GM19397 (cell line): ENCODE data around the gene ADAMTS17.

Experiments
- ATAC-seq: cut with Tn5 transposase; IDR thresholded peaks from one replicate; pipeline ENCODE4 v1.9.1; 2021; ENCODE audit warnings: mild to moderate bottlenecking, moderate library complexity; ENCODE audit not compliant: unreplicated experiment

The ADAMTS17 gene

GRCh38 chr15:100057281-100057680, 284.5 kb downstream of the ADAMTS17 start:
- ATAC-seq = no peak

- ATAC-seq = no peak
Measured at GRCh38 chr15:100056411-100057072, 285.2 kb downstream of the ADAMTS17 start.

GRCh38 chr15:100055821-100056220, 286.0 kb downstream of the ADAMTS17 start:
- no peak for ATAC-seq

GRCh38 chr15:100054539-100054938, 287.2 kb downstream of the ADAMTS17 start:
- ATAC-seq = no peak

- no peak for ATAC-seq
Measured at GRCh38 chr15:100053474-100054121, 288.2 kb downstream of the ADAMTS17 start.

GRCh38 chr15:100052716-100053473, 288.9 kb downstream of the ADAMTS17 start:
- no peak for ATAC-seq

GRCh38 chr15:100050877-100051786, 290.6 kb downstream of the ADAMTS17 start:
- ATAC-seq = no peak

- ATAC-seq = no peak
Measured at GRCh38 chr15:100049936-100050876, 291.6 kb downstream of the ADAMTS17 start.

GRCh38 chr15:100049483-100049882, 292.3 kb downstream of the ADAMTS17 start:
- no peak for ATAC-seq

- no peak for ATAC-seq
Measured at GRCh38 chr15:100048736-100049135, 293.0 kb downstream of the ADAMTS17 start.

- no peak for ATAC-seq
Measured at GRCh38 chr15:100043692-100044091, 298.1 kb downstream of the ADAMTS17 start.

- no peak for ATAC-seq
Measured at GRCh38 chr15:100043068-100043641, 298.6 kb downstream of the ADAMTS17 start.

GRCh38 chr15:100042558-100042957, 299.2 kb downstream of the ADAMTS17 start:
- ATAC-seq = no peak

- no peak for ATAC-seq
Measured at GRCh38 chr15:100041127-100041828, 300.5 kb downstream of the ADAMTS17 start.

- no peak for ATAC-seq
Measured at GRCh38 chr15:100039994-100040393, 301.8 kb downstream of the ADAMTS17 start.

GRCh38 chr15:100038736-100039135, 303.0 kb downstream of the ADAMTS17 start:
- no peak for ATAC-seq

- no peak for ATAC-seq
Measured at GRCh38 chr15:100037901-100038300, 303.9 kb downstream of the ADAMTS17 start.

- no peak for ATAC-seq
Measured at GRCh38 chr15:100036015-100036414, 305.8 kb downstream of the ADAMTS17 start.

- no peak for ATAC-seq
Measured at GRCh38 chr15:100034191-100034590, 307.6 kb downstream of the ADAMTS17 start.
